GM10266 (cell line): ENCODE results near the gene WIPI1.
"Not testable (repeated sequence)": the region's sequence is repeated elsewhere in the genome, so short reads cannot be mapped to it uniquely, and the experiment has no call there.

Source experiments
- DNase-seq: peaks from one replicate; pipeline ENCODE4 v3.0.0; 2012; ENCODE audit errors: extremely low spot score
- TF ChIP-seq, protein P1 (sequence below): IDR thresholded peaks from 2 replicates; pipeline ENCODE4 v1.5.1; 2012; ENCODE audit warnings: mild to moderate bottlenecking, low read depth; ENCODE audit not compliant: control insufficient read depth, insufficient read depth; ENCODE audit errors: missing control alignments

The WIPI1 gene

DNA sequence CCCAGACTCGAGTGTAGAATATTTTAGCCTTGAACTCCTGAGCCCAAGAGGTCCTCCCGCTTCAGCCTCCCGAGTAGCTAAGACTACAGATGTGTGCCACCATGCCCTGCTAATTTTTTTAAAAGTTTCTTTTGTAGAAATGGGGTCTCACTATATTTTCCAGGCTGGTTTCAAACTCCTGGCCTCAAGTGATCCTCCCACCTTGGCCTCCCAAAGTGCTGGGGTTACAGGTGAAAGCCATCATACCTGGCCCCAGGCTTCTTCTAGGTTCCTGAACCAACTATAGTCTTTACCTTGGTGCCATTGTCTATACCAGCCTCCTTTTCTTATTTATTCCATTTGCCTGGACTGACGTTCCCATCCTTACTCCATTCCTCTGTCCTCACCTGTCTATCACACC, 37.8 kb upstream of the WIPI1 start:
- TF ChIP-seq, protein P1, sequence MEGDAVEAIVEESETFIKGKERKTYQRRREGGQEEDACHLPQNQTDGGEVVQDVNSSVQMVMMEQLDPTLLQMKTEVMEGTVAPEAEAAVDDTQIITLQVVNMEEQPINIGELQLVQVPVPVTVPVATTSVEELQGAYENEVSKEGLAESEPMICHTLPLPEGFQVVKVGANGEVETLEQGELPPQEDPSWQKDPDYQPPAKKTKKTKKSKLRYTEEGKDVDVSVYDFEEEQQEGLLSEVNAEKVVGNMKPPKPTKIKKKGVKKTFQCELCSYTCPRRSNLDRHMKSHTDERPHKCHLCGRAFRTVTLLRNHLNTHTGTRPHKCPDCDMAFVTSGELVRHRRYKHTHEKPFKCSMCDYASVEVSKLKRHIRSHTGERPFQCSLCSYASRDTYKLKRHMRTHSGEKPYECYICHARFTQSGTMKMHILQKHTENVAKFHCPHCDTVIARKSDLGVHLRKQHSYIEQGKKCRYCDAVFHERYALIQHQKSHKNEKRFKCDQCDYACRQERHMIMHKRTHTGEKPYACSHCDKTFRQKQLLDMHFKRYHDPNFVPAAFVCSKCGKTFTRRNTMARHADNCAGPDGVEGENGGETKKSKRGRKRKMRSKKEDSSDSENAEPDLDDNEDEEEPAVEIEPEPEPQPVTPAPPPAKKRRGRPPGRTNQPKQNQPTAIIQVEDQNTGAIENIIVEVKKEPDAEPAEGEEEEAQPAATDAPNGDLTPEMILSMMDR: no peak
- DNase-seq: no peak

DNA sequence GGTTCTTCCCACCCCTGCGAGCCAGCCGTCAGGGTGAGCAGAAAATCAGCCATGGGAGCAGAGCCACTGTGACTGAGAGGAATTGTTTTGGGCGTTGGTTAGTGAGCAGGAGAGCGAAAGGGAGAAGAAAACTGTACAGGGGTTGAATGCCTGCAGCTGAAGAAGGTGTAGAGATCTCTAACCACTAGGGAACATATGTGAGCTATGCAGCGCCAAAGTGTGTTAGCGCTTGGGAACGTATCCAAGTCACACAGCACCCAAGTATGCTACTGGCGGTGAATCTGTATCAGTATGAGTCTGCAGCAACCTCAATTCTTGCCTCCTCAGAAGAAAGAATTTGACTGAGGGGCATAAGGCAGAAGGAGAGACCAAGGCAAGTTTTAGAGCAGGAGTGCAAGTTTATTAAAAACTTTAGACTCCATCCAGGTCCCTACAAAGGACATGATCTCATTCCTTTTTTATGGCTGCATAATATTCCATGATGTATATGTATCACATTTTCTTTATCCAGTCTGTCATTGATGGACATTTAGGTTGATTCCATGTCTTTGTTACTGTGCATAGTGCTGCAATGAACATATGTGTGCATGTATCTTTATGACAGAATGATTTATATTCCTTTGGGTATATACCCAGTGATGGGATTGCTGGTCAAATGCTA, 35.2 kb upstream of the WIPI1 start:
- not testable (repeated sequence) for DNase-seq

DNA sequence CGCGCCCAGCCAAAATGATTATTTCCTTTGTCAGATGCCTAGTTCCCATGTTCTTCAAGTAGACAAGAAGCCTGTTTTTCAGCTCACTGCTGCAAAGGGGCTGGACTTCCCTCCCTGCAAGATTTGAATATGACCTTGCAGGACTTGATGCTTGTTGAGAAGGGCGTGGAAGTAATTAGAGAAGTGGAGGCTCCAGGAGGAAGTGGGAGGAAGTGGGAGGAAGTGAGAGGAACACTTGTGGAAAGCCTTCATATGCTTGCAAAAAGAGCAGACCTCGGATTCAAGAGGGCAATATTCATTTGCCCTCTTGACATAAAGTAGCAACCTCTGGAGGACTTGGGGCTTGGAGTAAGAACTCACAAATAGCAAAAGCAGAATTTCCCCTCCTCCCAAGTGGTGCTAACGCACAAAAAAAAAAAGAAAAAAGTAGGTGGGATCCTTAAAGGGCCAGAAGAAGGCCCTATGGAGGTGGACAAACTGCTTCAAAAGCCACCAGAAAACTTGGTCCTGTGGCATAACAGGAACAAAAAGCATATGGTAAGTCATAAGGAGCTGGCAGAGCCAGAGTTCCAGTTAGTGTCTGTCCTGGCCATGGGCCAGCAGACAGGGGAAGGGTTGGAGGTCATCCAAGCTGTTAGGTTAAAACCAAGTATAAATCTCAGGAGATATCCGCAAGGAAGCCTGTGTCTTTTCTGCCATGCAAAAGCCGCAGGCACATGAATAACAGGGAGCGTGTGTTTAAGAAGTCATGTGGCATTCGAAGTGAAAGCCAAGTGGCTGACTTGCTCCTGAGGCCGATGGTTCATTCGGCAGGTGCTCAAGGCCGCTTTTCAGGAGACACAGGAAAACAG, 34.3 kb upstream of the WIPI1 start:
- TF ChIP-seq, protein P1: no peak
- DNase-seq: no peak

DNA sequence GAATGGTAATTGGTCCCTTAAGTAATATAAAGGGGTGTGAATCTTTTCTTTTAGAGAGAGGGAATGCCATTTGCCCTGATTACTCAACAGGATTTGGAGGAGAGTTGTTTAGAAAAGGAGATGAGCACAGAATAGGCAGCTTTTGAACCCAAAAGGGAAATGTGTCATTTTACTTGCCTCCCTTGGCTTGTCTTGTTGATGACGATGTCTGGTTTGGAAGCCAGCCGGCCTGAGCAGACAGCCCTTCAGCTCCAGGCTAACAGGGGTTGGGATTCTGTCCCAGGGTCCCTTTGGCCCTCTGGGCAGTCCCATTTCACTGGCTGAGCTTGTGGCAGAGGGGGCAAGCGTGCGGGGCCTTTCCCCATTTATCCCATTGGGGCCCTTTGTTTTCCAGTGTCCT, 32.6 kb upstream of the WIPI1 start:
- DNase-seq: no peak
- TF ChIP-seq, protein P1: no peak

DNA sequence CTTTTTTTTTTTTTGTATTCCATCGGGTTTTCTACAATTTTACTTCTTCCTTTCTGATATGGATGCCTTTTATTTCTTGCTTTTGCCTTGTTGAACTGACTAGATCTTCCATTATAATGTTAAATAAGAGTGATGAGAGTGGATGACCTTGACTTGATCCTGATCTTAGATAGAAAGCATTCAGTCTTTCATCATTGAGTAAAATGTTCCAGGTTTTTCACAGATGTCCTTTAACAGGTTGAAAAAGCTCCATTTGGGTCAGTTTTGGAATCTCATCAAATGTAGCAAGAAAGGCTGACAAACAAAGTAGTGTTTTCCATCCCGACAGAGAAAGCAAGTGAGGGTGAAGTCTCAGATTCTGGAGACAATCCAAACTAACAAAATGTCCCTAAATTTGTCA, 27.2 kb upstream of the WIPI1 start:
- no peak for DNase-seq
- TF ChIP-seq, protein P1: no peak

DNA sequence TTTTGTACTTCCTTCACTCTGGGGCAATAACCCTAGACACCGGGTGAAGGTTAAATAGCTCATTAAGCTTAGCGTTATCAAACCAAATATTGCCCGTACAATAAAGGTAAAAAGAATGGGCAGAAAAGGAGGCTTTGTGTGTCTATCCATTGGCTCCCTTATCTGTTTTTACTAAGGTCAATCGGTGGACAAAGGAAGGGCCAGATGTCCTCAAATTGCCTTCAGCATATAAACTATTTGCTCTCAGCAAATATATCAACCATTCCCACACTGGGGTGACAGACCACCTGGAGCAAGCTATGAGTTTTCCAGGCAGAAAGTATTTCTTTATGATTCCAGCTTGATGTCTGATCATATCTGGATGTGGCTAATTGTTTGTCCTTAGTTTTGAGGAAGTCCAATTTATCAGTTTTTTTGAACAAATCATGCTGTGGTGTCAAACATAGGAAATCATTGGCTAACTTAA, 25.3 kb upstream of the WIPI1 start:
- DNase-seq: no peak
- TF ChIP-seq, protein P1: no peak

DNA sequence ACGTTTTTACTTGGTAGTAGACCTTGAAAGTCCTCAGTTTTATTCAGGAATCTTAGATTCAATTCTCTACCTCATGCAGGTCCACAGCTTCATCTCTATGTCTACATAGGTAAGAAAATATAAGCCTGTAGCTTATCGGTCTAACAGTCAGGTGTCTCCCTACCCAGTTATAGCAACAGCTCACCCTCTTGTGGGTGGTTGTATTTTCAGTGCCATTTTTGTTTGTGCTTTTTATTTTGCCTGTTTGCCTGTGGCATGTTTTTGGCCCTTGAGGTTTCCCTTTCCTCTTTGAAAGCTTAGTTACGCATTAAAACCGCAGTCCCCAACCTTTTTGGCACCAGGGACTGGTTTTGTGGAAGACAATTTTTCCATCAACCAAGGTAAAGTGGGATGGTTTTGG, 23.6 kb upstream of the WIPI1 start:
- DNase-seq: no peak
- TF ChIP-seq, protein P1: no peak
